Measurements from ENCODE around the gene PI16. TPM values are rescaled to one million over a fixed set of nuclear protein-coding genes. Genes with fewer than 3 reads are reported as not detected.

Gene PI16
- polyA plus RNA-seq, 1 of the 3 experiments (the other 2 are of a cell fraction): 0.02 TPM

GRCh38 chr6:36985808-36986703, 31.5 kb downstream of the PI16 start, which contains the start of gene MTCH1 (continued):
- TF ChIP-seq EZH2phosphoT487 (IDR thresholded peaks at IDR 0.05; ENCODE audit: borderline replicate concordance, low read depth) (no peak), ELF1 (IDR thresholded peaks at IDR 0.05) (peak; percentile 95), SMC3 (IDR thresholded peaks at IDR 0.05; ENCODE audit: low read depth, low read length) (no peak), GABPA (IDR thresholded peaks at IDR 0.05; ENCODE audit: low read depth) (peak; percentile 52), FOXJ3 (CRISPR knock-in tag; IDR thresholded peaks at IDR 0.05) (no peak), PBX3 (IDR thresholded peaks at IDR 0.05) (no peak), IRF3 (IDR thresholded peaks at IDR 0.05; ENCODE audit: low read depth, low read length) (no peak), MEF2A (IDR thresholded peaks at IDR 0.05; ENCODE audit: borderline replicate concordance, low read depth) (no peak), EP300 (IDR thresholded peaks at IDR 0.05; ENCODE audit: borderline replicate concordance in 1 of 2, low read depth in 1 of 2, low read length in 1 of 2) (peak in 1 of 2 experiments; percentile 57; a peak in 1 of 4 replicates), SIN3A (IDR thresholded peaks at IDR 0.05; ENCODE audit: borderline replicate concordance, low read depth, low read length) (peak; percentile 91; the same call in 1 of the 2 replicates), JUND (IDR thresholded peaks at IDR 0.05) (no peak; the same call in 1 of the 2 replicates)

GRCh38 chr6:36986704-36987047, 32.1 kb downstream of the PI16 start:
- TF ChIP-seq YY1 (IDR thresholded peaks at IDR 0.05; ENCODE audit: low read depth): 0 out of 2 replicates have a peak, but pooled peaks have one; percentile 10
- TF ChIP-seq TCF12 (IDR thresholded peaks at IDR 0.05): 0 out of 2 replicates have a peak, but pooled peaks have one; percentile 5
- no peak for TF ChIP-seq FOSL2 (IDR thresholded peaks at IDR 0.05; ENCODE audit: borderline replicate concordance, low read depth)
- TF ChIP-seq TAF1 (IDR thresholded peaks at IDR 0.05; ENCODE audit: borderline replicate concordance, low read depth, low read length): no peak
- TF ChIP-seq MXI1 (IDR thresholded peaks at IDR 0.05; ENCODE audit: low read depth, low read length): no peak; the same call in 1 of the 2 replicates
- TF ChIP-seq FOXM1 (IDR thresholded peaks at IDR 0.05; ENCODE audit: low read depth): no peak
- DNase-seq: no peak
- H3K36me3 ChIP-seq (replicated peaks in 1 of 2; ENCODE audit: control insufficient read depth in 1 of 2, insufficient read depth in 2 of 2, low read length in 1 of 2): no peaks in the 10 kb centered on the region
- 6% methylated on average over 8 of the region's 8 CpGs for WGBS (ENCODE audit: low lambda C conversion rate)
- H3K4me2 ChIP-seq: peak overlapping the region; percentile 82
- peak overlapping the region; percentile 100 for H3K9ac ChIP-seq
- peak overlapping the region; percentile 64 to 93 for H3K27ac ChIP-seq (ENCODE audit: low read depth in 2 of 2, low read length in 1 of 2)
- POLR2A ChIA-PET: interaction anchor here (0.5 to 2.2 kb wide), 9 partner anchors 11 to 1509 kb away, joined by 3 to 16 read pairs (median 3); partner anchors contain the start of genes C6orf89 and PIM1
- CTCF ChIA-PET: interaction anchor here (1.0 to 7.8 kb wide), 4 partner anchors 32 to 220 kb away, joined by 3 to 54 read pairs (median 5); no protein-coding TSS in a partner anchor
- H3K9me3 ChIP-seq: no peaks in the 10 kb centered on the region
- peaks cover 43% of the 10 kb centered on the region for H3K79me2 ChIP-seq (ENCODE audit: insufficient read depth)
- peaks cover 0 to 21% of the 10 kb centered on the region in 2 experiments; a peak in 2 of 4 replicates for H3K4me1 ChIP-seq (ENCODE audit: control insufficient read depth in 1 of 2, insufficient read depth in 2 of 2, low read depth in 1 of 2, low read length in 1 of 2)
- no peaks in the 10 kb centered on the region for H3K9me2 ChIP-seq
- H3K4me3 ChIP-seq (ENCODE audit: low read depth in 2 of 2, low read length in 1 of 2): peak overlapping the region; percentile 93 to 95
- H2AFZ ChIP-seq (ENCODE audit: low read depth): peak overlapping the region; percentile 94
- H3K27me3 ChIP-seq (ENCODE audit: insufficient read depth): no peaks in the 10 kb centered on the region; the same call in 1 of the 2 replicates
- peaks cover 30% of the 10 kb centered on the region for H4K20me1 ChIP-seq (ENCODE audit: insufficient read depth)
- H3F3A ChIP-seq (replicated peaks; ENCODE audit: insufficient read depth): no peaks in the 10 kb centered on the region
